ENCODE results near the gene NBAS. TPM values are rescaled to one million over a fixed set of nuclear protein-coding genes. Genes with fewer than 3 reads are reported as not detected.

Gene NBAS
- total and polyA plus RNA-seq, 10 of the 15 experiments (the other 5 are each of a cell fraction or from before 2014, with no cell fraction given) = 4.3 to 32.7 (median 20.8) TPM

DNA sequence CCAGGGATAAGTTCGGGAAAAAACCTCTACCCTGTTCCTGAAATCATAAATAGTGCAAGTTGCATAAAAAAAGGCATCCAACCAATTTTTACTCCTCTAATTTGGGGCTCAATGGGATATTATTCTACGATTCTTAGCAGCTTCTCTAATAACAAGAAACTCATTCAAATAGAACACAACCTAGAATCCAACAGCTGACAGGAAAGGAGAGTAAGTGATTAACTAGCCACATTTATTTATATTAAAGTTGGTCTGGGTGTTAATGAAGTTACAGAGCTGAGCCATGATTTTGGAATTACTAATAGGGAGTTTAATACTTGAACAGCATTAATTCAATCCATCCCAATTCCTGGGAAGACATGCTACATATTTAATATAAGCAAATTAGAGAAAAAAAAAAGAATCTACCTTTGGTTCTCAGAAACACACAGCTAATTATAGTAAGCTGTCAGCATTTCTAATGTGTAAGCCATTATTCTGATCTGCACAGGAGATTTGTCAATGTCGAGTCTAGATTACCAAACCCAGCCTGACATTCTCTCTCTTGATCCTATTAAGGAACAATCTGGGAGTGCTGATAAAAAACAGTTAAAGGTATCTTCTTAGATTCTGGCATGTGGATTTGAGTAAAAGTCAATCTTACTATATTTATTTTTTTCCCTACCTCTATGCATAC lies 267.7 kb downstream of the NBAS start (continued):
- TF ChIP-seq, protein P1, sequence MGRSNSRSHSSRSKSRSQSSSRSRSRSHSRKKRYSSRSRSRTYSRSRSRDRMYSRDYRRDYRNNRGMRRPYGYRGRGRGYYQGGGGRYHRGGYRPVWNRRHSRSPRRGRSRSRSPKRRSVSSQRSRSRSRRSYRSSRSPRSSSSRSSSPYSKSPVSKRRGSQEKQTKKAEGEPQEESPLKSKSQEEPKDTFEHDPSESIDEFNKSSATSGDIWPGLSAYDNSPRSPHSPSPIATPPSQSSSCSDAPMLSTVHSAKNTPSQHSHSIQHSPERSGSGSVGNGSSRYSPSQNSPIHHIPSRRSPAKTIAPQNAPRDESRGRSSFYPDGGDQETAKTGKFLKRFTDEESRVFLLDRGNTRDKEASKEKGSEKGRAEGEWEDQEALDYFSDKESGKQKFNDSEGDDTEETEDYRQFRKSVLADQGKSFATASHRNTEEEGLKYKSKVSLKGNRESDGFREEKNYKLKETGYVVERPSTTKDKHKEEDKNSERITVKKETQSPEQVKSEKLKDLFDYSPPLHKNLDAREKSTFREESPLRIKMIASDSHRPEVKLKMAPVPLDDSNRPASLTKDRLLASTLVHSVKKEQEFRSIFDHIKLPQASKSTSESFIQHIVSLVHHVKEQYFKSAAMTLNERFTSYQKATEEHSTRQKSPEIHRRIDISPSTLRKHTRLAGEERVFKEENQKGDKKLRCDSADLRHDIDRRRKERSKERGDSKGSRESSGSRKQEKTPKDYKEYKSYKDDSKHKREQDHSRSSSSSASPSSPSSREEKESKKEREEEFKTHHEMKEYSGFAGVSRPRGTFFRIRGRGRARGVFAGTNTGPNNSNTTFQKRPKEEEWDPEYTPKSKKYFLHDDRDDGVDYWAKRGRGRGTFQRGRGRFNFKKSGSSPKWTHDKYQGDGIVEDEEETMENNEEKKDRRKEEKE (IDR thresholded peaks at IDR 0.05) = no peak
- TF ChIP-seq, protein P2, sequence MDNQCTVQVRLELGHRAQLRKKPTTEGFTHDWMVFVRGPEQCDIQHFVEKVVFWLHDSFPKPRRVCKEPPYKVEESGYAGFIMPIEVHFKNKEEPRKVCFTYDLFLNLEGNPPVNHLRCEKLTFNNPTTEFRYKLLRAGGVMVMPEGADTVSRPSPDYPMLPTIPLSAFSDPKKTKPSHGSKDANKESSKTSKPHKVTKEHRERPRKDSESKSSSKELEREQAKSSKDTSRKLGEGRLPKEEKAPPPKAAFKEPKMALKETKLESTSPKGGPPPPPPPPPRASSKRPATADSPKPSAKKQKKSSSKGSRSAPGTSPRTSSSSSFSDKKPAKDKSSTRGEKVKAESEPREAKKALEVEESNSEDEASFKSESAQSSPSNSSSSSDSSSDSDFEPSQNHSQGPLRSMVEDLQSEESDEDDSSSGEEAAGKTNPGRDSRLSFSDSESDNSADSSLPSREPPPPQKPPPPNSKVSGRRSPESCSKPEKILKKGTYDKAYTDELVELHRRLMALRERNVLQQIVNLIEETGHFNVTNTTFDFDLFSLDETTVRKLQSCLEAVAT (IDR thresholded peaks at IDR 0.05) = no peak
- TF ChIP-seq, protein P3, sequence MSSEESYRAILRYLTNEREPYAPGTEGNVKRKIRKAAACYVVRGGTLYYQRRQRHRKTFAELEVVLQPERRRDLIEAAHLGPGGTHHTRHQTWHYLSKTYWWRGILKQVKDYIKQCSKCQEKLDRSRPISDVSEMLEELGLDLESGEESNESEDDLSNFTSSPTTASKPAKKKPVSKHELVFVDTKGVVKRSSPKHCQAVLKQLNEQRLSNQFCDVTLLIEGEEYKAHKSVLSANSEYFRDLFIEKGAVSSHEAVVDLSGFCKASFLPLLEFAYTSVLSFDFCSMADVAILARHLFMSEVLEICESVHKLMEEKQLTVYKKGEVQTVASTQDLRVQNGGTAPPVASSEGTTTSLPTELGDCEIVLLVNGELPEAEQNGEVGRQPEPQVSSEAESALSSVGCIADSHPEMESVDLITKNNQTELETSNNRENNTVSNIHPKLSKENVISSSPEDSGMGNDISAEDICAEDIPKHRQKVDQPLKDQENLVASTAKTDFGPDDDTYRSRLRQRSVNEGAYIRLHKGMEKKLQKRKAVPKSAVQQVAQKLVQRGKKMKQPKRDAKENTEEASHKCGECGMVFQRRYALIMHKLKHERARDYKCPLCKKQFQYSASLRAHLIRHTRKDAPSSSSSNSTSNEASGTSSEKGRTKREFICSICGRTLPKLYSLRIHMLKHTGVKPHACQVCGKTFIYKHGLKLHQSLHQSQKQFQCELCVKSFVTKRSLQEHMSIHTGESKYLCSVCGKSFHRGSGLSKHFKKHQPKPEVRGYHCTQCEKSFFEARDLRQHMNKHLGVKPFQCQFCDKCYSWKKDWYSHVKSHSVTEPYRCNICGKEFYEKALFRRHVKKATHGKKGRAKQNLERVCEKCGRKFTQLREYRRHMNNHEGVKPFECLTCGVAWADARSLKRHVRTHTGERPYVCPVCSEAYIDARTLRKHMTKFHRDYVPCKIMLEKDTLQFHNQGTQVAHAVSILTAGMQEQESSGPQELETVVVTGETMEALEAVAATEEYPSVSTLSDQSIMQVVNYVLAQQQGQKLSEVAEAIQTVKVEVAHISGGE (CRISPR knock-in tag; IDR thresholded peaks at IDR 0.05) = no peak

Data from GM12878 (cell line).